Neural cell (in vitro differentiated cells): Measurements from ENCODE around the gene MS4A15. TPM values are rescaled to one million over a fixed set of nuclear protein-coding genes. Genes with fewer than 3 reads are reported as not detected.

Experiments used
- H2AFZ ChIP-seq: fragments of 200-600, 300-800 bp; sonication (generic), shearing (Covaris generic); 2 replicates; pipeline ENCODE4 v1.6.0; 2014; ENCODE audit warnings: low read depth, mild to moderate bottlenecking, antibody characterized with exemption, low read length, moderate library complexity
- H3F3A ChIP-seq: fragments of 200-600 bp; shearing (Covaris generic); 2 replicates; pipeline ENCODE4 v1.6.1; 2016; ENCODE audit warnings: mild to moderate bottlenecking, moderate library complexity, mixed read lengths, antibody characterized with exemption, low read length; ENCODE audit not compliant: insufficient read depth, poor library complexity, severe bottlenecking
- H3K27ac ChIP-seq: fragments of 200-600, 300-800 bp; sonication (generic), shearing (Covaris generic); 2 replicates; pipeline ENCODE4 v1.5.1; 2014; ENCODE audit warnings: mild to moderate bottlenecking, low read length, moderate library complexity
- H3K27me3 ChIP-seq: fragments of 300-800, 200-600 bp; sonication (generic), shearing (Covaris generic); 2 replicates; pipeline ENCODE4 v1.6.0; 2014; ENCODE audit warnings: mild to moderate bottlenecking, low read depth, low read length, moderate library complexity; ENCODE audit not compliant: insufficient read depth
- H3K36me3 ChIP-seq: fragments of 300-800, 200-600 bp; sonication (generic), shearing (Covaris generic); 2 replicates; pipeline ENCODE4 v1.5.1; 2014; ENCODE audit warnings: mild to moderate bottlenecking, antibody characterized with exemption, low read length, moderate library complexity; ENCODE audit not compliant: insufficient read depth
- H3K4me2 ChIP-seq: fragments of 300-800, 200-600 bp; sonication (generic), shearing (Covaris generic); 2 replicates; pipeline ENCODE4 v1.6.0; 2014; ENCODE audit warnings: mild to moderate bottlenecking, low read length
- H3K4me3 ChIP-seq: fragments of 300-800, 200-600 bp; sonication (generic), shearing (Covaris generic); 2 replicates; pipeline ENCODE4 v1.5.1; 2014; ENCODE audit warnings: mild to moderate bottlenecking, low read length, moderate library complexity
- H3K79me2 ChIP-seq: fragments of 200-600 bp; shearing (Covaris generic); replicated peaks from 2 replicates; pipeline ENCODE4 v1.6.0; 2014; ENCODE audit warnings: mild to moderate bottlenecking, low read length, moderate library complexity; ENCODE audit not compliant: insufficient read depth
- H3K9ac ChIP-seq: fragments of 300-800, 200-600 bp; sonication (generic), shearing (Covaris generic); 2 replicates; pipeline ENCODE4 v1.6.1; 2016; ENCODE audit warnings: mild to moderate bottlenecking, low read length, mixed read lengths
- H3K9me2 ChIP-seq: fragments of 200-600 bp; shearing (Covaris generic); 2 replicates; pipeline ENCODE4 v1.6.1; 2016; ENCODE audit warnings: mild to moderate bottlenecking, low read length, mixed read lengths; ENCODE audit not compliant: insufficient read depth
- H3K9me3 ChIP-seq: fragments of 200-600, 300-800 bp; sonication (generic), shearing (Covaris generic); 2 replicates; pipeline ENCODE4 v1.6.1; 2016; ENCODE audit warnings: mild to moderate bottlenecking, mixed run types, low read length, moderate library complexity, mixed read lengths
- H4K20me1 ChIP-seq: fragments of 200-600 bp; shearing (Covaris generic); 2 replicates; pipeline ENCODE4 v1.6.1; 2016; ENCODE audit warnings: mild to moderate bottlenecking, mixed run types; ENCODE audit not compliant: insufficient read depth
- EP300 ChIP-seq: fragments of 450-650 bp; conservative IDR thresholded peaks from 2 replicates; pipeline ENCODE4 v1.6.1; 2014; ENCODE audit warnings: antibody characterized with exemption, mild to moderate bottlenecking, moderate library complexity; ENCODE audit not compliant: poor library complexity, severe bottlenecking
- EZH2 ChIP-seq: fragments of 200-600, 300-800 bp; shearing (Covaris generic), sonication (generic); IDR thresholded peaks from 2 replicates; pipeline ENCODE4 v1.6.1; 2014; ENCODE audit warnings: antibody characterized with exemption, low read length, borderline replicate concordance, mild to moderate bottlenecking; ENCODE audit not compliant: insufficient read depth, poor library complexity, severe bottlenecking
- MXI1 ChIP-seq: fragments of 450-650 bp; conservative IDR thresholded peaks from 2 replicates; pipeline ENCODE4 v1.6.1; 2014; ENCODE audit warnings: antibody characterized with exemption, mild to moderate bottlenecking; ENCODE audit not compliant: poor library complexity, severe bottlenecking
- POLR2AphosphoS5 ChIP-seq: IDR thresholded peaks from 2 replicates; pipeline ENCODE4 v1.6.1; 2012
- RAD21 ChIP-seq: fragments of 450-650 bp; conservative IDR thresholded peaks from 2 replicates; pipeline ENCODE4 v1.6.1; 2014; ENCODE audit warnings: antibody characterized with exemption, mild to moderate bottlenecking, moderate library complexity
- SMC3 ChIP-seq: fragments of 450-650 bp; conservative IDR thresholded peaks from 2 replicates; pipeline ENCODE4 v1.6.1; 2014; ENCODE audit warnings: antibody characterized with exemption, mild to moderate bottlenecking, moderate library complexity; ENCODE audit not compliant: poor library complexity
- TAF1 ChIP-seq: IDR thresholded peaks from 2 replicates; pipeline ENCODE4 v1.6.1; 2012; ENCODE audit warnings: low read depth
- polyA plus RNA-seq: library from polyadenylated mRNA; depleted of rRNA; stranded (reverse); fragments of >200 nt; gene quantifications from 2 replicates; pipeline ENCODE4 v1.2.3, GENCODE V29; 2014
- TF ChIP-seq, protein P1 (sequence below): fragments of 450-650 bp; IDR thresholded peaks from 2 replicates; pipeline ENCODE4 v1.5.1; 2014; ENCODE audit warnings: antibody characterized with exemption, mild to moderate bottlenecking, moderate library complexity; ENCODE audit not compliant: poor library complexity, severe bottlenecking
- TF ChIP-seq, protein P2 (sequence below): IDR thresholded peaks from 2 replicates; pipeline ENCODE4 v1.6.1; 2012; ENCODE audit warnings: borderline replicate concordance

Gene MS4A15
- polyA plus RNA-seq, 1 donor from 2014 or later: not detected

- H3K4me2 ChIP-seq: no peak overlapping the region
- no peak overlapping the region for H3K4me3 ChIP-seq
- H3K27me3 ChIP-seq: no peaks in the 10 kb centered on the region
- H3F3A ChIP-seq: no peaks in the 10 kb centered on the region
- H3K9me2 ChIP-seq: no peaks in the 10 kb centered on the region
- no peaks in the 10 kb centered on the region for H3K36me3 ChIP-seq
- no peaks in the 10 kb centered on the region for H3K79me2 ChIP-seq
- H2AFZ ChIP-seq: no peak overlapping the region
- H3K9ac ChIP-seq: no peak overlapping the region
- H4K20me1 ChIP-seq: no peaks in the 10 kb centered on the region
- no peak for TF ChIP-seq EZH2
- TF ChIP-seq MXI1: no peak
- TF ChIP-seq, protein P1, sequence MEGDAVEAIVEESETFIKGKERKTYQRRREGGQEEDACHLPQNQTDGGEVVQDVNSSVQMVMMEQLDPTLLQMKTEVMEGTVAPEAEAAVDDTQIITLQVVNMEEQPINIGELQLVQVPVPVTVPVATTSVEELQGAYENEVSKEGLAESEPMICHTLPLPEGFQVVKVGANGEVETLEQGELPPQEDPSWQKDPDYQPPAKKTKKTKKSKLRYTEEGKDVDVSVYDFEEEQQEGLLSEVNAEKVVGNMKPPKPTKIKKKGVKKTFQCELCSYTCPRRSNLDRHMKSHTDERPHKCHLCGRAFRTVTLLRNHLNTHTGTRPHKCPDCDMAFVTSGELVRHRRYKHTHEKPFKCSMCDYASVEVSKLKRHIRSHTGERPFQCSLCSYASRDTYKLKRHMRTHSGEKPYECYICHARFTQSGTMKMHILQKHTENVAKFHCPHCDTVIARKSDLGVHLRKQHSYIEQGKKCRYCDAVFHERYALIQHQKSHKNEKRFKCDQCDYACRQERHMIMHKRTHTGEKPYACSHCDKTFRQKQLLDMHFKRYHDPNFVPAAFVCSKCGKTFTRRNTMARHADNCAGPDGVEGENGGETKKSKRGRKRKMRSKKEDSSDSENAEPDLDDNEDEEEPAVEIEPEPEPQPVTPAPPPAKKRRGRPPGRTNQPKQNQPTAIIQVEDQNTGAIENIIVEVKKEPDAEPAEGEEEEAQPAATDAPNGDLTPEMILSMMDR: no peak
- TF ChIP-seq, protein P2, sequence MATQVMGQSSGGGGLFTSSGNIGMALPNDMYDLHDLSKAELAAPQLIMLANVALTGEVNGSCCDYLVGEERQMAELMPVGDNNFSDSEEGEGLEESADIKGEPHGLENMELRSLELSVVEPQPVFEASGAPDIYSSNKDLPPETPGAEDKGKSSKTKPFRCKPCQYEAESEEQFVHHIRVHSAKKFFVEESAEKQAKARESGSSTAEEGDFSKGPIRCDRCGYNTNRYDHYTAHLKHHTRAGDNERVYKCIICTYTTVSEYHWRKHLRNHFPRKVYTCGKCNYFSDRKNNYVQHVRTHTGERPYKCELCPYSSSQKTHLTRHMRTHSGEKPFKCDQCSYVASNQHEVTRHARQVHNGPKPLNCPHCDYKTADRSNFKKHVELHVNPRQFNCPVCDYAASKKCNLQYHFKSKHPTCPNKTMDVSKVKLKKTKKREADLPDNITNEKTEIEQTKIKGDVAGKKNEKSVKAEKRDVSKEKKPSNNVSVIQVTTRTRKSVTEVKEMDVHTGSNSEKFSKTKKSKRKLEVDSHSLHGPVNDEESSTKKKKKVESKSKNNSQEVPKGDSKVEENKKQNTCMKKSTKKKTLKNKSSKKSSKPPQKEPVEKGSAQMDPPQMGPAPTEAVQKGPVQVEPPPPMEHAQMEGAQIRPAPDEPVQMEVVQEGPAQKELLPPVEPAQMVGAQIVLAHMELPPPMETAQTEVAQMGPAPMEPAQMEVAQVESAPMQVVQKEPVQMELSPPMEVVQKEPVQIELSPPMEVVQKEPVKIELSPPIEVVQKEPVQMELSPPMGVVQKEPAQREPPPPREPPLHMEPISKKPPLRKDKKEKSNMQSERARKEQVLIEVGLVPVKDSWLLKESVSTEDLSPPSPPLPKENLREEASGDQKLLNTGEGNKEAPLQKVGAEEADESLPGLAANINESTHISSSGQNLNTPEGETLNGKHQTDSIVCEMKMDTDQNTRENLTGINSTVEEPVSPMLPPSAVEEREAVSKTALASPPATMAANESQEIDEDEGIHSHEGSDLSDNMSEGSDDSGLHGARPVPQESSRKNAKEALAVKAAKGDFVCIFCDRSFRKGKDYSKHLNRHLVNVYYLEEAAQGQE: no peak
- TF ChIP-seq SMC3: no peak
- TF ChIP-seq RAD21: no peak
- no peak for TF ChIP-seq EP300
- TF ChIP-seq POLR2AphosphoS5: no peak
- TF ChIP-seq TAF1: no peak
- no peak overlapping the region for H3K27ac ChIP-seq
- H3K9me3 ChIP-seq: no peaks in the 10 kb centered on the region
Observed at GRCh38 chr11:60792521-60792920, 35.9 kb downstream of the MS4A15 start.

GRCh38 chr11:60795291-60795690 is 38.6 kb downstream of the MS4A15 start:
- no peaks in the 10 kb centered on the region for H3K9me2 ChIP-seq
- no peak overlapping the region for H3K27ac ChIP-seq
- H3K9me3 ChIP-seq: no peaks in the 10 kb centered on the region
- H3K9ac ChIP-seq: no peak overlapping the region
- H3K79me2 ChIP-seq: no peaks in the 10 kb centered on the region
- no peaks in the 10 kb centered on the region for H3F3A ChIP-seq
- H4K20me1 ChIP-seq: no peaks in the 10 kb centered on the region
- TF ChIP-seq TAF1 (no peak), EP300 (no peak), RAD21 (no peak), MXI1 (no peak)
- TF ChIP-seq, protein P1: no peak
- H3K4me2 ChIP-seq: no peak overlapping the region
- no peaks in the 10 kb centered on the region for H3K27me3 ChIP-seq
- no peaks in the 10 kb centered on the region for H3K36me3 ChIP-seq
- H2AFZ ChIP-seq: no peak overlapping the region
- H3K4me3 ChIP-seq: no peak overlapping the region
